ENCODE data around the gene STOML1.
"Not testable (repeated sequence)": the region's sequence is repeated elsewhere in the genome, so short reads cannot be mapped to it uniquely, and the experiment has no call there.

The STOML1 gene

DNA sequence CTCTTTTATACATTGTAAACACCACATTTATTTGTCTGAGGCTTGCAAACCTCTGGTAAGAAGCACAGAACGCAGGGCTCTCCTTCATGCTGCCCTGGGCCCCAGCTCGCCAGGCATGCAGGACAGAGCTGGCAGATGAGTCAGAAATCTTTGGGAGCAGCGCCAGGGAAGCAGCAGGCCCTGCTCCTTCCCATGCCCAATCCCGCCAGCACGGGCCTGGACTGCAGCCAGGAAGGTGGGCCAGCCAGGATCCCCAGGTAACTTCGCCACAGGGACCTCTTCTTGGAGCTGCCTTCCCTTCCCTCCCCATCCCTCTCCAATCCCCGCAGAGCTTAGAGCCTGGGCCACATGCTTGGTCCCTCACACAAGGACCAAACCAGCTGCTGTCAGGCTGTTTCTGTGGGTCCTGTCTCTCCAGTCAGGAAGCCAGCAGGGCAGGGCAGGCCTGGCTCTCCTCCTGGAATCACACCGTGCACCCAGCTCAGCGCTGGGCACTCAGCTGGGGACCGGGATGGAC, 8.8 kb downstream of the STOML1 start:
- TF ChIP-seq, protein P1, sequence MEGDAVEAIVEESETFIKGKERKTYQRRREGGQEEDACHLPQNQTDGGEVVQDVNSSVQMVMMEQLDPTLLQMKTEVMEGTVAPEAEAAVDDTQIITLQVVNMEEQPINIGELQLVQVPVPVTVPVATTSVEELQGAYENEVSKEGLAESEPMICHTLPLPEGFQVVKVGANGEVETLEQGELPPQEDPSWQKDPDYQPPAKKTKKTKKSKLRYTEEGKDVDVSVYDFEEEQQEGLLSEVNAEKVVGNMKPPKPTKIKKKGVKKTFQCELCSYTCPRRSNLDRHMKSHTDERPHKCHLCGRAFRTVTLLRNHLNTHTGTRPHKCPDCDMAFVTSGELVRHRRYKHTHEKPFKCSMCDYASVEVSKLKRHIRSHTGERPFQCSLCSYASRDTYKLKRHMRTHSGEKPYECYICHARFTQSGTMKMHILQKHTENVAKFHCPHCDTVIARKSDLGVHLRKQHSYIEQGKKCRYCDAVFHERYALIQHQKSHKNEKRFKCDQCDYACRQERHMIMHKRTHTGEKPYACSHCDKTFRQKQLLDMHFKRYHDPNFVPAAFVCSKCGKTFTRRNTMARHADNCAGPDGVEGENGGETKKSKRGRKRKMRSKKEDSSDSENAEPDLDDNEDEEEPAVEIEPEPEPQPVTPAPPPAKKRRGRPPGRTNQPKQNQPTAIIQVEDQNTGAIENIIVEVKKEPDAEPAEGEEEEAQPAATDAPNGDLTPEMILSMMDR (IDR thresholded peaks at IDR 0.05; ENCODE audit: control insufficient read depth, extremely low read depth, insufficient read depth): no peak
- no peak overlapping the region for H3K4me3 ChIP-seq (ENCODE audit: low read depth, low read length)
- no peak for DNase-seq (ENCODE audit: low read depth)

DNA sequence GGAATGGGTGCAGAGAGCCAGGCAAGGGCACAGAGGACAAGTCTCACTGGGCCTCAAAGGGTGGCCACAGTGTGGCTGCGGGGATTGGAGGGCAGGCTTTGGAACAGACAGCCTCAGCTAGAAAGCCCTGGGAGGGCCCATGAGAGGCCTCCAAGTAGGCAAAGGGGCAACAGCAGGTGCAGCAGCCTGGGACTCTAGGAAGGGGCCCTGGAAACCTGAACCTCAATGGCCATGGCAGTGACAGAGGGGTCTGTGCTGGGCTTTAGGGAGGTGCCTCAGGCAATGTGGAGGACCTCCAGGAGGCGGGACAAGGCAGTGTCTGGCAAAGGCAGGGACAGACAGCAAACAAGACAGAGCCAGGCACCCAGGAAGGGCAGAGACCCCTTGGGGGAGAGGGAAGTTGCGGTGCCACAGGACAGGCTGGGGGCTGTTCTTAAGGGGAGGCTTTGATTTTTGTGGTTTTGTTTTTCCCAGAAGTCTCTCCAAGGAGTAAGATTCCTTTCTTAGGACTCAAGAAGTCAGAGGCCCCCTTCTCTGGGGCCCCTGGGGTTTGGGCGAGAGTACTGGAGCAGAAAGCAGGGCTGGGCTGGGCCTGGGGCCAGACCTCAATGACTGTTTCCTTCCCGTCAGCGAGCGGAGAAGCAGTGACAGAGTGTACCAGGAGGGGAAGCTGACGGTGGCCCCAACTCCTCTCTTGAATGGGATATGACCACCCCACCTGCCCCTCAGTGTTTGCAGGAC, 9.7 kb downstream of the STOML1 start:
- TF ChIP-seq, protein P1 (IDR thresholded peaks at IDR 0.05; ENCODE audit: control insufficient read depth, extremely low read depth, insufficient read depth): no peak
- H3K4me3 ChIP-seq (ENCODE audit: low read depth, low read length): no peak overlapping the region

DNA sequence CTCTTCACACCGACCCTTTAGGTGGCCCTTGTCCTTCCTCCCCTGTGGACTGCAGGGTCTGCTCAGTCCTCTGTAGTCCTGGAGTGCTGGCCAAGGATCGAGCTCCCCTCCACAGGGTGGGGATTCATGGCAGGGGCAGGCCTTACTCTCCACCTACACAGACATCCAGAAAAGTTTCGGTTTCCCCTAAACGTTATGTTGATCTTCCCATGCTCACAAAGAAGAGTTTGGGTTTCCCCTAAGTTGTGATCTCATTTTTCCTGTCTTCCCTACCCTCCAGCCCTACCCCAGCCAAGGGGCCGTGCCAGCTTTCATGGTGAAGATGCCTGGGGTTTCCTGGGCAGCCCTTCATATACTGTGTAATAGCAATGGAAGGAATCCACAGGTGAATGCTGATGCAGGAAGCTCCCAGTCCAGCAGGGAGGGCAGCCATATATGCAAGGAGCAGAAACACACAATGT, 10.3 kb downstream of the STOML1 start:
- DNase-seq (ENCODE audit: low read depth): no peak
- TF ChIP-seq, protein P1 (IDR thresholded peaks at IDR 0.05; ENCODE audit: control insufficient read depth, extremely low read depth, insufficient read depth): no peak
- no peak overlapping the region for H3K4me3 ChIP-seq (ENCODE audit: low read depth, low read length)

More for the DNA sequence above, 9.7 kb downstream of the STOML1 start:
- no peak for DNase-seq (ENCODE audit: low read depth)

DNA sequence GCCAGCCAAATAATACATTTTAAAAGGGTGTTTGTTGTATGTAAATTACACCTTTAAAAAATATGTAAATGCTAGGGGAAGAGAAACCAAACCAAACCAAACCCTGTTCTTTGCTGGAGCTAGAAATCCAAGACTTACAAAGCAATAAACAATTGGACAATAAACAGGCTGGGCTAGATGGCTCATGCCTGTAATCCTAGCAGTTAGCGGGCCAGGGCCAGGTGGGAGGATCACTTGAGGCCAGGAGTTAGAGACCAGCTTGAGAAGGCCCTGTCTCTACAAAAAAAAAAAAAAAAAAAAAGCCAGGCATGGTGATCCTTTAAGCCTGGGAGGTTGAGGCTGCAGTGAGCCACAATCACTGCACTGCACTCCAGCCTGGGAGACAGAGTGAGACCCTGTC, 12.5 kb downstream of the STOML1 start:
- no peak for DNase-seq (ENCODE audit: low read depth)
- H3K4me3 ChIP-seq (ENCODE audit: low read depth, low read length): no peak overlapping the region
- TF ChIP-seq, protein P1 (IDR thresholded peaks at IDR 0.05; ENCODE audit: control insufficient read depth, extremely low read depth, insufficient read depth): no peak

DNA sequence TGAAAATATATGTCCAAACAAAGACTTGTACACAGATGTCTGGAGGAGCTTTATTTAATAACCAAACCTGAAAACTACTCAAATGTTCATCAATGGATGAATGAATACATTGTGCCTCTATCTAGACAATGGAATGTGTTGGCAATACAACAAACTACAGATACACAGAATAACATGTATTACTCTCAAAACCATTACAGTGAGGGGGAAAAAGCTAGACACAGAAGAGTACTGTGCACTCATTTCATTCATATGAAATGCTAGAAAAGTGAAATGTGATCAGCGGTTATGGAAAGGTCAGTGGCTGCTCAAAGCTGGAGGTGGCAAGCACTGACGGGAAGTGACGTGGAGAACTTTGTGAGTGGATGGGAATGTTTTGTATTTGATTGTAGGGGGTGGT, 13.2 kb downstream of the STOML1 start:
- TF ChIP-seq, protein P1 (IDR thresholded peaks at IDR 0.05; ENCODE audit: control insufficient read depth, extremely low read depth, insufficient read depth): no peak
- DNase-seq (ENCODE audit: low read depth): no peak
- no peak overlapping the region for H3K4me3 ChIP-seq (ENCODE audit: low read depth, low read length)

DNA sequence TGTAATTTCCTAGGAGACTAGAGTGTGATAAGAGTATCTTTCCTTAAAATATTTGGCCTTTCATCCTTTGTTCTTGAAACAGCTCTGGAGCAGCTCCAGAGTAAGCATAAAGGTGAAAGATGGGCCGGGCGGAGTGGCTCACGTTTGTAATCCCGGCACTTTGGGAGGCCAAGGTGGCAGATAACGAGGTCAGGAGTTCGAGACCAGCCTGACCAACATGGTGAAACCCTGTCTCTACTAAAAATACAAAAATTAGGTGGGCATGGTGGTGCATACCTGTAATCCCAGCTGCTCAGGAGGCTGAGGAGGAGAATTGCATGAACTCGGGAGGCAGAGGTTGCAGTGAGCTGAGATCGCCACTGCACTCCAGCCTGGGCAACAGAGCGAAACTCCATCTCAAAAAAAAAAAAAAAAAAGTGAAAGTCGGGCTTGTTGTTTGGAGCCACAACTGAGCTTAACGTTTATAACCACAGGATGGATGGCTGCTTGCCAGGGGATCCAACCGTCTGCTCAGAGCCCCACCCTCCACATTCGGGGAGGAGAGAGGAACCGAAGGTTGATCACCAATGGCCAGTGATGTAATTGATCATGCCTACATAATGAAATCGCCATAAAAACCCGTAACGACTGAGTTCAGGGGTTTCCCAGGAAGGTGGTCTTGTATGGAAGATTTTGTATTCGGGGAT, 16.5 kb downstream of the STOML1 start:
- not testable (repeated sequence) for DNase-seq (ENCODE audit: low read depth); H3K4me3 ChIP-seq (ENCODE audit: low read depth, low read length)

DNA sequence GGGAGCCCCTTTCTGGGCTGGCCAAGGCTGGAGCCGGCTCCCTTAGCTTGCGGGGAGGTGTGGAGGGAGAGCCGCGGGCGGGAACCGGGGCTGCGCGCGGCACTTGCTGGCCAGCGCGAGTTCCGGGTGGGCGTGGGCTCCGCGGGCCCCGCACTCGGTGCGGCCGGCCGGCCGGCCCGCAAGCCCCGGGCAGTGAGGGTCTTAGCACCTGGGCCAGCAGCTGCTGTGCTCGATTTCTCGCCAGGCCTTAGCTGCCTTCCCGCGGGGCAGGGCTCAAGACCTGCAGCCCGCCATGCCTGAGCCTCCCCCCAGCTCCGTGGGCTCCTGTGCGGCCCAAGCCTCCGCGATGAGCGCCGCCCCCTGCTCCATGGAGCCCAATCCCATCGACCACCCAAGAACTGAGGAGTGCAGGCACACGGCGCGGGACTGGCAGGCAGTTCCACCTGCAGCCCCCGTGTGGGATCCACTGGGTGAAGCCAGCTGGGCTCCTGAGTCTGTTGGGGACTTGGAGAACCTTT, 18.4 kb downstream of the STOML1 start:
- not testable (repeated sequence) for DNase-seq (ENCODE audit: low read depth); H3K4me3 ChIP-seq (ENCODE audit: low read depth, low read length)
